HG02763 (cell line): Measurements from ENCODE around the gene PRMT3.
"Not testable (repeated sequence)": the region's sequence is repeated elsewhere in the genome, so short reads cannot be mapped to it uniquely, and the experiment has no call there.

Experiments used
- ATAC-seq: cut with Tn5 transposase; IDR thresholded peaks from one replicate; pipeline ENCODE4 v1.9.1; 2021; ENCODE audit warnings: mild to moderate bottlenecking, moderate library complexity; ENCODE audit not compliant: unreplicated experiment

The PRMT3 gene

DNA sequence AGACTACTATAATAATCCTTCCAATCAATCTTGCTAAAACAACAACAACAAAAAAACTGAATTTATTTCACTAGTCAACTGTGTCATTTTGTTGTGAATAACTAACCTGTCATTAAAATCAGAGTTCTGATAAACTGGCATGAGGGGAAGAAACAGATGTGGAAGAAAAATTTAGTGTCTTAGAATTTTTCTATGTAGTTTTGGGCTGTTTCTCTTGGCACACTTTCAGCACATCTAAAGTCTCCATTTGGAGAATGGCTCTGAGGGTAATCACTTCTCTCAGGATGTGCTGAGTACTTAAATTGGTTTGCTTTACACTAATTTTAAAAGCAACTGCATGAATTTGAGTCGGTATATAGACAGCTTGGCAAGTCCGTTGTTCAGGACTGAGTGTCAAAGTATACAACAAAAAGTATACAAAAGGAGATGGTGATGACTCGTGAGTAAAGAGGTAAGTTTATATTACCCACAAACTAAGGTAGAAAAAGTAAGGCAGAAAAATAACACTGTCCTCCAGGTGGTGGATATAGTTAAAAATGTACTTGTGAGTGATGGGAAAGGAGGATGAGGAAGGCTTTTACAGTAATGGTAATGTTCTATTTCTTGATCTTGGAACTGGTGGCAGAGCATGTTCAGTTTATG, 13.8 kb upstream of the PRMT3 start:
- ATAC-seq = no peak

GRCh38 chr11:20374741-20375300, 12.7 kb upstream of the PRMT3 start:
- ATAC-seq = no peak

DNA sequence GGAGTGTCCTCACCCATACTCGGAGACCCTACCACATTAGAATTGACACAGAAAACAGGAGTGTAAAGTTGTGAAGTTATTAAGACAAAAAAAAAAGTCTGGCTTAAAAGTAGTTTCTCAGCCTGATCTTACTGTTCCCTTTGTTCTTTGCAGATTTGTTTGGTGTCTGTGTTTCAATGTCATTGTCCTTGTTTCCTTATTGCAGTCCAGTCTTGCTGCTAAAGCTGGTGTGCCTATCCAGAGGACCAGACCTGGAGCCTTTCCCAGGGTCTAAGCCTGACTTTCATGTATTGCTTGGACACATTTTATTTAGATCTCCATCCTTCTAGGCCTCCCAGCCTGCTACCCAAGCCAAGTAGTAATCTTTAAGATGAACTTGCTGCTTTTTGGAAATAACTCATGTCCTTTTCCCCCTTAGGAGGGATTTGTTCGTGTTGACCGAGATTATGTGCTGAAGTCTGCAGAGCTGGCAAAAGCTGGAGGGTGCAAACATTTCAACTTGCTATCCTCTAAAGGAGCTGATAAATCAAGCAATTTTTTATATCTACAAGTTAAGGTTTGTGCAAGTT, 11.3 kb upstream of the PRMT3 start:
- ATAC-seq = no peak

DNA sequence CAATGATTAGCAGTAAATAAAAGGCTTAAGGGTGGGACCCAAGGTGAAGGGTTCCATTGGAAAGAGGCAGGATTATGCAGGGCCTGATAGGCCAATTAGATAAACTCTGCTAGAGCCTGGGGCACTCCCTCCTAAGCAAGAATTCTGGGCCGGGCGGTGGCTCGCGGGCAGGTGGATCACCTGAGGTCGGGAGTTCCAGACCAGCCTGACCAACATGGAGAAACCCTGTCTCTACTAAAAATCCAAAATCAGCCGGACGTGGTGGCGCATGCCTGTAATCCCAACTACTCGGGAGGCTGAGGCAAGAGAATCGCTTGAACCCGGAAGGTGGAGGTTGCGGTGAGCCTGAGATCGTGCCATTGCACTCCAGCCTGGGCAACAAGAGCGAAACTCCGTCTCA, 1.5 kb upstream of the PRMT3 start:
- not testable (repeated sequence) for ATAC-seq

DNA sequence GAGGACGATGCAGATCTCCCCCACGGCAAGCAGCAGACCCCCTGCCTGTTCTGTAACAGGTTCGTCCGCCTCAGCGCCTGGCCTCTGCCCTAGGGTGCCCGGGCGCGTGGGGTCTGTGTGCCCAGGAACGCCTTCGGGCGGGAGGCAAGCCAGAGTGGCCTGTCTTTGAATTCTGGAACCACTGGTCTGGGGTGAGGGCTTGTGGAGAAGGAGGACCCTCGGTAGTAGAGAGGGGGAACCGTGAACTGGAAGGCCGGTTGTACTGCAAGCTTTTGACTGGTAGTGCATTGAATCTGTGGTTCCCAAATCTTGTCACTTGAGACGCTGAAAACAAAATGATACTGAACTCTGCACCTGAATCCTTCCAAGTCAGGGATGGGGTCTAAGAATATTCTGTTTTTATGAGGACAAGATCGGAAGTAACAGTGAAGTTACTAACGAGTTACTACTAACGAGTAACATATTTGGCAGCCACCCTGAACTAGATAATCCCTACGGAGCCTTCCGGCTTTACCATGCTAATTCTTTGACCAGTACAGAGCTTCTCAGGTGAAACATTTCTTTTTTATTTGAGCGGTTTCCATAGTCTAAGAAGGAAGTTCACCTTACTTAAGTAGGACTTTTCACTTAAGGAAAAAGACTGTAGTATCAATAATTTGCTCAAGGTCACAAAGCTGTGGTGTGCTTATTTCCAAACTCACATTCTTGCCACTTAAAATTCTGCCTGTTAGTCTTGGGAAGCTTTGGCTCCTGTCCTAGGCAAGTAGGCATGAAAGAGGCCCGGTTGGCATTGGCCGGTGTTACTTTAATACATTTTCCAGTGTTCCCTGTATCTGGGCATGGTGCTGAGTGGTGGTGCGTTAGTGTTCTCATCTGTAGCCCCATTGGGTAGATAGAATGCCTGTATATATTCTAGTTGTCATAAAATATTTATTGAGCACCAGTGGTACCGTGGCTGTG, 860 bp downstream of the PRMT3 start:
- ATAC-seq = peak; percentile 10

GRCh38 chr11:20397281-20397680, 9.8 kb downstream of the PRMT3 start:
- peak; percentile 79 for ATAC-seq

DNA sequence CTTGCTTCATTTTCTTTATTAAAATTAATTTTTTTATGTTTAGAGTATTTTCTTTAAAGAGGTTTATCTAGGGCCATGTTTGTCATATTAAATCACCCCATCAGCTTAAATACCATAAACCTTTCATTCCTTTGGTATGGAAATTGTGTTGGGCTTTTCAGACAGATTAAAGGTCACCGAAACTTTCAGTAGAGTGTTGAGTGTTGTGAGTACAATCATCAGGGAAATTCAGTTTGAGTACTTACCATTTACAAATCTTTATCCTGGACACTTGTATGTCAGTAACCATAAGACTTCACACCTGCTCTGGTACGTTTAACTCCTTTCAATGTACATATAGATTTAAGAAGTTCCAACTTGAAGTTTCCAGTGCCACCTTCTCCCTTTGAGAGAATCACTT, 12.0 kb downstream of the PRMT3 start:
- no peak for ATAC-seq

- ATAC-seq = no peak
Measured at GRCh38 chr11:20403059-20403458, 15.5 kb downstream of the PRMT3 start.

GRCh38 chr11:20406484-20406883, 19.0 kb downstream of the PRMT3 start:
- no peak for ATAC-seq

DNA sequence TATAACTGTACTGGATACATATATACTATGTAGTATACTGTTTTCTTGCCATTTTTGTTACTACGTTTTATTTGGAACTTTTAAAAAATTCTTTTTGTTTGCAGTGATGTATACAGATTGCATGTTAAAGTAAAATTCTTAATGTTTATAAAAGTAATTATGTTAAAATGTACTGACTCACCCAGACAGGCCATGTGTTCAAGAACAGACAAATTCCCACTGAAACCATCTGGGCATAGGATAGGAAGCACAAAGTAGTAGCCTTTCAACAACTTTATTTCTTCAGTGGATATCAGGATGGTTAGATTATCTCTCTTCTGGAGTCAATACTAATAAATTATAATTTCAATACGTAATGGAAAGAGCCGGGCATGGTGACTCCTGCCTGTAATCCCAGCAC, 19.8 kb downstream of the PRMT3 start:
- no peak for ATAC-seq

DNA sequence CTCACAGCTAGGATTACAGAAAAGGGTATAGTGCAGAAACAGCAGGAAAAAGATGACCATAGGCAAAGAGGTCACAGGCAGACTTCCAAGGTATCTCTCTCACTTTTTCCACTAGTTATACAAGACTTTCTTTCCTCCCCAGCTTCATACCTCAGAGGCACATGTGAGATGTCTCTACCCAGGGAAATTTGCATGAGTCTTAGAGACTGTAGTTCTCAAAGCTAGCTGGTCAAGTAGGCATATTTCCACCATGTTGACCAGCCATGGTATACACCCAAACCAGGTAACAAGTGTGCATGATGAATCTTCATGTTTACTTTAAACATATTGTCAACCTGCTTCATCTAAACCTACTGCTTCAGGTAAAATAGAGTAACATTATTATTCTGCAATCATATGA, 27.9 kb downstream of the PRMT3 start:
- peak; percentile 63 for ATAC-seq

- no peak for ATAC-seq
Measured at GRCh38 chr11:20417771-20418170, 30.3 kb downstream of the PRMT3 start.

- ATAC-seq = no peak
Measured at GRCh38 chr11:20421946-20422345, 34.4 kb downstream of the PRMT3 start.

DNA sequence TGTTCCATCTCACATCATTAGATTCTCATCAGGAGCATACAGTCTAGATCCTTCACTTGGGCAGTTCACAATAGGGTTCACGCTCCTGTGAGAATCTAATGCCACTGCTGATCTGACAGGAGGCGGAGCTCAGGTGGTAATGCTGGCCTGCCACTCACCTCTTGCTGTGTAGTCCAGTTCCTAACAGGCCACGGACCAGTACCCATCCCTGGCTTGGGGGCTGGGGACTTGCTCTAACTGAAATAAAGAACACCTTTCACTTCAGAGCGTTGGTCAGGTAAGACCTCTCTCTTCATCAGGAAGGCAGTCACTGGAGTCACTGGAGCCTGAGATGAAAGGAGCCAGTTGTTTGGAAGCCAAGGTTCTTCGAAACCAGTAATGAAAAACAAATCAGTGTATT, 41.7 kb downstream of the PRMT3 start:
- no peak for ATAC-seq

DNA sequence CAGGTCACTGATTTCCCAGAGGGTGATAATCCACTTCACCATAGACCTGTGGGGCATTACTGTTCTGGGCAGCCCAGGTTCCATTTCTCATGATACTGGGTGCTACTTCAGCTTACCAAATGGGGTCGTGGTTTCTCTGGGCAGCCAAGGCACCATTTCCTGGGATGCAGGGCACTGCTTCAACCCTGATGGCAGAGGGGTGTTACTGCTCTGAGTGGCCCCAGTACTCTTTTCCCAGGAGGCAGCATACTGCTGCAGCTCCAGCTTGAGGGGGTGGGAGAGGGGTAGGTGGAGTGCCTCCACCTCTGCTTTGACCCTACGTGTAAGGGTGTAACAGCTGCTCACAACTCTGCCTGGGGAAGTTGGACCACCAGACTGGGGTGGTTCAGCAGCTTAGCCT, 51.1 kb downstream of the PRMT3 start:
- no peak for ATAC-seq

DNA sequence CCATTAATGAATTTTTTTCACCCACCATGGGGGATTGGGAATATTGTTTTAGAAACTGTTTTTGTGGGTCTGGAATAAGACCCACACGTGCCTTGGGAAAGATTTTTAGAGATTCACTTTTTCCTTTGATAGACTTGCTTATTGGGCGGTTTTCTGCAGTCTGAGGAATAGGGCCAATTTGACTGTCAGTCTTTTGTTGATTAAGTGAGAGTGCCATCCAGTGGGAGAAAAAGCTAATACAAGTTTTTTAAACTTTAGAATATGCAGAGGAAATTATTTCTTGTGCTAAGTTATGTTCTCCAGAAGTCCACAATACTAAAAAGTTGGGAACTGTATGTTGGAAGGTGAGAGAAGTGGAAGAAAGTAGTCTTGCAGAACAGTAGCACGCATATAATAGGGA, 56.1 kb downstream of the PRMT3 start:
- no peak for ATAC-seq

DNA sequence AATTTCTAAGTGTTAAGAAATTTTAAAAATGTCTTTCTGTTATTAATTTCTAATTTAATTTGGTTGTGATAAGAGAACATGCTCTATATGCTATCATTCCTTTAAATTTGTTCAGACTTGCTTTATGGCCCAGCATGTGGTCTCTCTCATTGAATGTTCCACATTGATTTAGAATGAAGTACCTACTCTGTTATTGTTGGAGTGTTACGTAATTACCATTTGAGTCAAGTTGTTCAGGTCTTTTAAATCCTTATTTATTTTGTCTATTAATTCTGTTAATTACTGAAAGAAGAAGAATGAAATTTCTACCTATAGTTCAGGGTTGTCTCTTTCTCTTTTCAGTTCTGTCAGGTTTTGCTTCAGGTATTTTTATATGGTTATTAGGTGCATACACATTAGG, 57.0 kb downstream of the PRMT3 start:
- no peak for ATAC-seq

- no peak for ATAC-seq
Measured at GRCh38 chr11:20448834-20449233, 61.3 kb downstream of the PRMT3 start.

- no peak for ATAC-seq
Measured at GRCh38 chr11:20450829-20451228, 63.3 kb downstream of the PRMT3 start.

DNA sequence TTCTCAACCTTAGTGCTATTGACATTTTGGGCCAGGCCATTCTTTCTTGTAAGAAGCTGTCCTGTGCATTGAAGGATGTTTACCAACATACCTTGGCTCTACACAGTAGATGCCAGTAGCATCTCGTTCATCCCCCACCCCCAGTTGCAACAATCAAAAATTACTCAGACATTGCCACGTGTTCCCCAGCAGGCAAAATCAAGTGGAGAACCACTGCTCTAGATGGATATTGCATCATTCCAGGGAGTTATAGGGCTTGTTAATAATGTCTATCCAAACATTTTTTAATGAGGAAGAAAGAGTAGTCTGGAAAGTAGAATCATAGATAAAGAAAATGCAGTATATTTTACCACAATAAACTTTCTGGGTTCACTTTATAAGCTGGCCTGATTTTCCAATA, 64.1 kb downstream of the PRMT3 start:
- ATAC-seq = no peak

DNA sequence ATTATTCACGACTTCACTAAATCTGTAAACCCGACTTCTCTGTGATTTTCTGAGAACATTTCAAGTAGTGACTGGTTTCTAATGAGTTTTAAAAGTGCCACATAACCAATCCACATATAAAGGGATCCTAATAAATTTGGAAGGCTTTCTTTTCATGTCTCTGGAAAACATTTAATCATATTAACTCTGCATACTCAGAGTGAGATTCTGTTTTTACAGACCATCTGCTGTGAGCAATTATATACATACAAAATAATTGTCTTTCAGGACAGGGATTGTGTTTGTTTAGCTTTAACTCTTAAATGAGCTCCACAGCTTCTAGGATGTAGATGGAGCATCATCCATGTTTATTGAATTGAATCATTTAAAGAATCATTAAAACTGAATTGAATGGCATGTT, 65.1 kb downstream of the PRMT3 start:
- no peak for ATAC-seq
